T follicular helper cell (primary cell): Measurements from ENCODE around the gene TFDP1.

ENCODE experiments used
- DNase-seq: peaks from one replicate; pipeline ENCODE4 v3.0.0-alpha.2; 2020; ENCODE audit warnings: low read depth

Gene TFDP1

GRCh38 chr13:113597391-113598080 is 13.0 kb downstream of the TFDP1 start:
- DNase-seq: no peak

GRCh38 chr13:113598081-113598410 is 13.5 kb downstream of the TFDP1 start:
- DNase-seq: no peak

- DNase-seq: no peak
These were observed 13.9 kb downstream of the TFDP1 start for GRCh38 chr13:113598481-113598880.

GRCh38 chr13:113599391-113599790 is 14.8 kb downstream of the TFDP1 start:
- no peak for DNase-seq

- DNase-seq: no peak
These were observed 16.9 kb downstream of the TFDP1 start for GRCh38 chr13:113601166-113602070.

- no peak for DNase-seq
These were observed 17.9 kb downstream of the TFDP1 start for GRCh38 chr13:113602291-113602988.

- DNase-seq: no peak
These were observed 18.7 kb downstream of the TFDP1 start for GRCh38 chr13:113603116-113603710.

- no peak for DNase-seq
These were observed 19.6 kb downstream of the TFDP1 start for GRCh38 chr13:113604186-113604585.

GRCh38 chr13:113605461-113605860 is 20.9 kb downstream of the TFDP1 start:
- no peak for DNase-seq

- no peak for DNase-seq
These were observed 21.4 kb downstream of the TFDP1 start for GRCh38 chr13:113605866-113606438.

- no peak for DNase-seq
These were observed 22.7 kb downstream of the TFDP1 start for GRCh38 chr13:113607056-113607888.

- DNase-seq: no peak
These were observed 23.5 kb downstream of the TFDP1 start for GRCh38 chr13:113607889-113608635.

GRCh38 chr13:113608967-113609533 is 24.5 kb downstream of the TFDP1 start:
- no peak for DNase-seq

GRCh38 chr13:113609616-113610015 is 25.1 kb downstream of the TFDP1 start:
- DNase-seq: no peak

- no peak for DNase-seq
These were observed 25.7 kb downstream of the TFDP1 start for GRCh38 chr13:113610266-113610665.

- no peak for DNase-seq
These were observed 27.4 kb downstream of the TFDP1 start for GRCh38 chr13:113611996-113612395.

- no peak for DNase-seq
These were observed 28.1 kb downstream of the TFDP1 start for GRCh38 chr13:113612607-113613006.

- no peak for DNase-seq
These were observed 29.3 kb downstream of the TFDP1 start for GRCh38 chr13:113613789-113614379.

GRCh38 chr13:113616281-113616906 is 31.8 kb downstream of the TFDP1 start:
- no peak for DNase-seq
